AG04449 (cell line): Measurements from ENCODE around the gene CWC27.

Experiments used
- CTCF ChIA-PET: fragments of 350-600 bp; formaldehyde crosslinking; extraction: SDS; loops from one replicate; lab custom pipeline; 2021; ENCODE audit warnings: antibody characterized with exemption; lab: Yijun Ruan, JAX
- POLR2A ChIA-PET: fragments of 400-600, 350-600 bp; formaldehyde crosslinking; extraction: SDS; loops from one replicate; lab custom pipeline; 2020; ENCODE audit warnings: antibody characterized with exemption, inconsistent platforms; lab: Yijun Ruan, JAX
- DNase-seq: peaks from one replicate; pipeline ENCODE4 v3.0.0-alpha.2; 2010; ENCODE audit warnings: low read depth, low spot score
- H3K4me3 ChIP-seq: 2 replicates; pipeline ENCODE4 v1.5.1; 2011; ENCODE audit warnings: low read depth, mild to moderate bottlenecking, control low read depth, low read length
- CTCF ChIP-seq: IDR thresholded peaks from one replicate; pipeline ENCODE4 v1.5.1; 2011; ENCODE audit warnings: mild to moderate bottlenecking, moderate library complexity, low read length, control low read depth, inconsistent platforms; ENCODE audit not compliant: insufficient read depth; ENCODE audit errors: missing control alignments

The CWC27 gene

DNA sequence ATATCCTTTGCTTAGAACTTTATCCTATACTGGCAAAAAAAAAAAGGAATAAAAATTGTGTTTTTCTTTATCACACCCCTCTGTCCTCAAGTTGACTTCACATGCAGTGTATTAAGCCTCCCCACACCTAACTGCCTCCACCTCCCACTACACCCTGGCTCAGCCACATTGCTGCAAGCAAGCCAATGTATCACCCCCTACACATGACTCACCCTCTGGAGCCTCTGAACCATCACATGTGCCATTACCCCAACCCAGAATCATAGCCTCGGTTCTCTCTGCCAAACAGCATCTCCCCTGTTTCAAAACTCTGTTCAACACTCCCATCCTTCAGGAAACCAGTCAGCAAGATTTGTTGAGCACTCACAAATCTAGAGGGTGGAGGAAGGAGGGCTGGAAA is 209.0 kb downstream of the CWC27 start:
- DNase-seq: no peak
- ChIA-PET CTCF (no interaction called here), POLR2A (no interaction called here)
- TF ChIP-seq CTCF: no peak
- no peak overlapping the region for H3K4me3 ChIP-seq

GRCh38 chr5:64978546-64978945 is 209.8 kb downstream of the CWC27 start:
- ChIA-PET CTCF (no interaction called here), POLR2A (no interaction called here)
- no peak for DNase-seq
- H3K4me3 ChIP-seq: no peak overlapping the region
- no peak for TF ChIP-seq CTCF

- no peak for DNase-seq
- POLR2A ChIA-PET: no interaction called here
- no peak for TF ChIP-seq CTCF
- CTCF ChIA-PET: no interaction called here
- H3K4me3 ChIP-seq: no peak overlapping the region
These were observed 210.8 kb downstream of the CWC27 start for GRCh38 chr5:64979531-64979930.

GRCh38 chr5:64980176-64980575 is 211.4 kb downstream of the CWC27 start:
- no peak for TF ChIP-seq CTCF
- ChIA-PET POLR2A (no interaction called here), CTCF (no interaction called here)

DNA sequence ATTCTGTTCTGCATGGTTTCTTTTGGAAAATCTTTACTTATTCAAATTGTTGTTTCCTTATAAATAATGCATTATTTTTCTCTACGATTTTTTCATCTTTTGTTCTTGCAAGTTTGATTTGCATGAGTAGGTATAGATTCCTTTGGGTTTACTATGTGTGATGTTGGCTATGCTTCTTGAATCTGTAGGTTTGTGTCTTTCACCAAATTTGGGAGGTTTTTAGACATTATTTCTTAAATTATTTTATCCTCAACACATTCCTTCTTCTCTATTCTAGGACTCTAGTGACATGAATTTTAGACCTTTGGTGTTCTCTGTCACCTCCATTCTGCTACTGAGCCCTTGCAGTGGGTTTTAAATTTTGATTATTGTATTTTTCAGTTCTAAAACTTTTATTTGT is 219.0 kb downstream of the CWC27 start:
- POLR2A ChIA-PET: no interaction called here
- no peak for TF ChIP-seq CTCF
- no peak for DNase-seq
- no peak overlapping the region for H3K4me3 ChIP-seq
- CTCF ChIA-PET: no interaction called here

More at GRCh38 chr5:64980176-64980575, 211.4 kb downstream of the CWC27 start:
- no peak for DNase-seq
- H3K4me3 ChIP-seq: no peak overlapping the region

DNA sequence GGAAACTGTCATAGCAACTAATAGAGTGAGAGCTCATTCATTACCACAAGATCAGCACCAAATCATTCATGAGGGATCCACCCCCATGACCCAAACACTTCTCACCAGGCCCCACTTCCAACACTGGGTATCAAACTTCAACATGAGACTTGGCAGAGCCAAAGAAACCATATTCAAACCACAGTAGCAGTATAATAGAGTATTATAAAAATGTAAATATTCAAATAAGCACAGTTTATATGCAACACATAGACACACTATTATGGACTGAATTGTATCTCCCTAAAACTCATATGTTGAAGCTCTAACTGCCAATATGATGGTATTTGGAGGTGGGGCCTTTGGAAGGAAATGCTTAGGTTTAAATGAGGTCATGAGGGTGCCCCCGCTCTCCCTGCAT is 240.5 kb downstream of the CWC27 start:
- TF ChIP-seq CTCF: no peak
- H3K4me3 ChIP-seq: no peak overlapping the region
- DNase-seq: no peak
- CTCF ChIA-PET: no interaction called here
- POLR2A ChIA-PET: no interaction called here

DNA sequence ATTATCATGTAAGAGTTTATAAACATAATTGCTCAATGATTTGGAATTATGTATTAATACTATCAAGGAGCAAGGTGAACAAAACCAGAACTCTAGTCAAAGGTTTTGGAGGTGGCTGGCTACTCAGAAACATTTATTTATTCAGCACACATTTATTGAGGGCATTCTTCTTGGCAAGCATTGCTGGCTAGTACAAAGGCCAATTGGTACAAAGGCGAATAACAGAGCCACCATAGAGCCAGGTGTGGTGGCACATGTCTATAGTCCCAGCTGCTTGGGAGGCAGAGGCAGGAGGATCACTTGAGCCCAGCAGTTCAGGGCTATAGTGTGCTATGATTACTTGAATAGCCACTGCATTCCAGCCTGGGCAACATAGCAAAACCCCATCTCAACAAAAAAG is 242.1 kb downstream of the CWC27 start:
- no peak overlapping the region for H3K4me3 ChIP-seq
- CTCF ChIA-PET: interaction anchor here (1.0 kb wide), 1 partner anchor 21 kb away, joined by 3 read pairs; no protein-coding TSS in a partner anchor
- POLR2A ChIA-PET: no interaction called here
- no peak for DNase-seq
- no peak for TF ChIP-seq CTCF
